SK-N-SH (cell line): ENCODE data around the gene TMSB10.

Experiments used
- CTCF ChIP-seq: fragments of 200-600 bp; sonication (generic); IDR thresholded peaks from 2 replicates; pipeline ENCODE4 v1.6.1; 2017; ENCODE audit warnings: antibody characterized with exemption, mild to moderate bottlenecking, moderate library complexity
- EZH2phosphoT487 ChIP-seq: fragments of 200-600 bp; sonication (generic); IDR thresholded peaks from 2 replicates; pipeline ENCODE4 v1.6.1; 2017; ENCODE audit warnings: low read depth, mixed run types, mild to moderate bottlenecking, antibody characterized with exemption, moderate library complexity, borderline replicate concordance
- FOXJ3 ChIP-seq: sonication (generic); formaldehyde crosslinking; IDR thresholded peaks from 2 replicates; pipeline ENCODE4 v1.5.1; 2020; ENCODE audit warnings: mild to moderate bottlenecking, missing genetic modification reagents
- JUND ChIP-seq: IDR thresholded peaks from 2 replicates; pipeline ENCODE4 v1.4.0; 2012
- MAX ChIP-seq: IDR thresholded peaks from 2 replicates; pipeline ENCODE4 v1.4.0; 2012; ENCODE audit warnings: low read depth
- NRF1 ChIP-seq: IDR thresholded peaks from 2 replicates; pipeline ENCODE4 v1.6.1; 2012; ENCODE audit warnings: low read depth, mild to moderate bottlenecking, low read length
- POLR2AphosphoS5 ChIP-seq: IDR thresholded peaks from 2 replicates; pipeline ENCODE4 v1.6.1; 2012; ENCODE audit warnings: low read depth, low read length
- RAD21 ChIP-seq: IDR thresholded peaks from 2 replicates; pipeline ENCODE4 v1.6.1; 2012; ENCODE audit warnings: mild to moderate bottlenecking, low read length
- RXRA ChIP-seq: IDR thresholded peaks from 2 replicates; pipeline ENCODE4 v1.4.0; 2012; ENCODE audit warnings: low read depth, mild to moderate bottlenecking, borderline replicate concordance
- SIN3A ChIP-seq: IDR thresholded peaks from 2 replicates; pipeline ENCODE4 v1.6.1; 2012; ENCODE audit warnings: low read depth, mild to moderate bottlenecking, low read length, moderate library complexity, borderline replicate concordance
- TAF1 ChIP-seq: IDR thresholded peaks from 2 replicates; pipeline ENCODE4 v1.6.1; 2012; ENCODE audit warnings: low read depth, mild to moderate bottlenecking, low read length, moderate library complexity, borderline replicate concordance

- TF ChIP-seq FOXJ3 (CRISPR knock-in tag) (no peak), RAD21 (no peak), TAF1 (no peak), RXRA (no peak), CTCF (no peak), EZH2phosphoT487 (no peak), NRF1 (no peak), SIN3A (no peak), POLR2AphosphoS5 (no peak), JUND (no peak), MAX (no peak; the same call in 1 of the 2 replicates)
Observed at GRCh38 chr2:84906108-84906899, 848 bp downstream of the TMSB10 start.
